Measurements from ENCODE around the gene MBIP. TPM values are rescaled to one million over a fixed set of nuclear protein-coding genes. Genes with fewer than 3 reads are reported as not detected.

MBIP gene
- polyA plus RNA-seq, 1 donor from 2014 or later = 52.1 TPM

DNA sequence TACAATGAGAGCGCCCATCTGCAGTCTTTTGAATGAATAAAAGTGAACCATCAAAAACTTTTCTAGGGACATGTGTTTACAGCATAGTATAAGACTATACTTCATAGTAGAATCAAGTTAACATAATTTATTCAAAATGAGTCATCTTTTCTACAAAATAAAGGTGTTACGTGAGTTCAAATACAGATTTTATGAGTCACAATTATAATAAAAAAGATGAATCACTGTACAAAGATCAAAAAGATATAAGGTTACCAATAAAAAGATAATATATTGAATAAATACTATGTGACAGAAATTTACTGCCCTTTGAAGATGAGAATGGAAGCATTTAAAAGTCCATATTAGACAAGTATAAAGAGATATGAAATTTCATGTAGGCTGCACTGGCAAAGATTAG is 2.8 kb downstream of the MBIP start:
- Histone ChIP-seq H3K4me2 (ENCODE audit: low read length) (peak overlapping the region; percentile 69), H3K79me2 (replicated peaks; ENCODE audit: insufficient read depth, low read length) (peaks cover 44% of the 10 kb centered on the region), H3K9me3 (ENCODE audit: low read length) (no peaks in the 10 kb centered on the region), H3K4me3 (ENCODE audit: low read length) (peak overlapping the region; percentile 80), H3K27me3 (ENCODE audit: insufficient read depth, low read depth, low read length) (no peaks in the 10 kb centered on the region), H3F3A (ENCODE audit: insufficient read depth, low read length, poor library complexity, severe bottlenecking) (peaks cover 12% of the 10 kb centered on the region), H3K9me2 (ENCODE audit: insufficient read depth, low read length) (no peaks in the 10 kb centered on the region), H4K20me1 (ENCODE audit: insufficient read depth) (no peaks in the 10 kb centered on the region), H3K27ac (ENCODE audit: low read length) (no peak overlapping the region), H3K36me3 (ENCODE audit: insufficient read depth, low read length) (no peaks in the 10 kb centered on the region), H3K9ac (ENCODE audit: low read length) (no peak overlapping the region), H2AFZ (ENCODE audit: low read depth, low read length) (no peak overlapping the region)
- TF ChIP-seq EP300 (conservative IDR thresholded peaks at IDR 0.05; ENCODE audit: poor library complexity, severe bottlenecking) (no peak), RAD21 (conservative IDR thresholded peaks at IDR 0.05) (no peak), EZH2 (IDR thresholded peaks at IDR 0.05; ENCODE audit: borderline replicate concordance, insufficient read depth, low read length, poor library complexity, severe bottlenecking) (no peak), POLR2AphosphoS5 (IDR thresholded peaks at IDR 0.05) (no peak), TAF1 (IDR thresholded peaks at IDR 0.05; ENCODE audit: low read depth) (no peak)
- TF ChIP-seq, protein P1, sequence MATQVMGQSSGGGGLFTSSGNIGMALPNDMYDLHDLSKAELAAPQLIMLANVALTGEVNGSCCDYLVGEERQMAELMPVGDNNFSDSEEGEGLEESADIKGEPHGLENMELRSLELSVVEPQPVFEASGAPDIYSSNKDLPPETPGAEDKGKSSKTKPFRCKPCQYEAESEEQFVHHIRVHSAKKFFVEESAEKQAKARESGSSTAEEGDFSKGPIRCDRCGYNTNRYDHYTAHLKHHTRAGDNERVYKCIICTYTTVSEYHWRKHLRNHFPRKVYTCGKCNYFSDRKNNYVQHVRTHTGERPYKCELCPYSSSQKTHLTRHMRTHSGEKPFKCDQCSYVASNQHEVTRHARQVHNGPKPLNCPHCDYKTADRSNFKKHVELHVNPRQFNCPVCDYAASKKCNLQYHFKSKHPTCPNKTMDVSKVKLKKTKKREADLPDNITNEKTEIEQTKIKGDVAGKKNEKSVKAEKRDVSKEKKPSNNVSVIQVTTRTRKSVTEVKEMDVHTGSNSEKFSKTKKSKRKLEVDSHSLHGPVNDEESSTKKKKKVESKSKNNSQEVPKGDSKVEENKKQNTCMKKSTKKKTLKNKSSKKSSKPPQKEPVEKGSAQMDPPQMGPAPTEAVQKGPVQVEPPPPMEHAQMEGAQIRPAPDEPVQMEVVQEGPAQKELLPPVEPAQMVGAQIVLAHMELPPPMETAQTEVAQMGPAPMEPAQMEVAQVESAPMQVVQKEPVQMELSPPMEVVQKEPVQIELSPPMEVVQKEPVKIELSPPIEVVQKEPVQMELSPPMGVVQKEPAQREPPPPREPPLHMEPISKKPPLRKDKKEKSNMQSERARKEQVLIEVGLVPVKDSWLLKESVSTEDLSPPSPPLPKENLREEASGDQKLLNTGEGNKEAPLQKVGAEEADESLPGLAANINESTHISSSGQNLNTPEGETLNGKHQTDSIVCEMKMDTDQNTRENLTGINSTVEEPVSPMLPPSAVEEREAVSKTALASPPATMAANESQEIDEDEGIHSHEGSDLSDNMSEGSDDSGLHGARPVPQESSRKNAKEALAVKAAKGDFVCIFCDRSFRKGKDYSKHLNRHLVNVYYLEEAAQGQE (IDR thresholded peaks at IDR 0.05; ENCODE audit: borderline replicate concordance) = no peak
- TF ChIP-seq, protein P2, sequence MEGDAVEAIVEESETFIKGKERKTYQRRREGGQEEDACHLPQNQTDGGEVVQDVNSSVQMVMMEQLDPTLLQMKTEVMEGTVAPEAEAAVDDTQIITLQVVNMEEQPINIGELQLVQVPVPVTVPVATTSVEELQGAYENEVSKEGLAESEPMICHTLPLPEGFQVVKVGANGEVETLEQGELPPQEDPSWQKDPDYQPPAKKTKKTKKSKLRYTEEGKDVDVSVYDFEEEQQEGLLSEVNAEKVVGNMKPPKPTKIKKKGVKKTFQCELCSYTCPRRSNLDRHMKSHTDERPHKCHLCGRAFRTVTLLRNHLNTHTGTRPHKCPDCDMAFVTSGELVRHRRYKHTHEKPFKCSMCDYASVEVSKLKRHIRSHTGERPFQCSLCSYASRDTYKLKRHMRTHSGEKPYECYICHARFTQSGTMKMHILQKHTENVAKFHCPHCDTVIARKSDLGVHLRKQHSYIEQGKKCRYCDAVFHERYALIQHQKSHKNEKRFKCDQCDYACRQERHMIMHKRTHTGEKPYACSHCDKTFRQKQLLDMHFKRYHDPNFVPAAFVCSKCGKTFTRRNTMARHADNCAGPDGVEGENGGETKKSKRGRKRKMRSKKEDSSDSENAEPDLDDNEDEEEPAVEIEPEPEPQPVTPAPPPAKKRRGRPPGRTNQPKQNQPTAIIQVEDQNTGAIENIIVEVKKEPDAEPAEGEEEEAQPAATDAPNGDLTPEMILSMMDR (IDR thresholded peaks at IDR 0.05; ENCODE audit: poor library complexity, severe bottlenecking) = no peak

DNA sequence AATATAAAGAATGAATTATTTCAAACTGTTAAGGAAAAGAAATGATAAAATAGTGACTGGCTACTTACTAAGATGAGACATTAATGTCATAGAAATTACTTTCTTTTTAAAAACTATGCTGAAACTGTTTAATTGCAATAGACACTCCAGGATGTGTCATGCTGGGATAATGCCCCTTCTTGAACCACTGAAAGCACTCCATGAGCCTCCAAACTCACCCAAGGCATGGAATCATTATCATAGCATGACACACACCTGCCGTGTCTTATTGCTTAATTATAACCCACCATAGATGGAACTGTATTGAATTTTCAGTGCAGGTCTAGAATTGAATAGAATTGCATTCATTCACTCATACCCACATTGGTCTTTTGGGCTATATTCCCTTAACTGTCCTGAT is 4.3 kb downstream of the MBIP start:
- TF ChIP-seq, protein P1 (IDR thresholded peaks at IDR 0.05; ENCODE audit: borderline replicate concordance) = no peak
- TF ChIP-seq TAF1 (IDR thresholded peaks at IDR 0.05; ENCODE audit: low read depth) (no peak), RAD21 (conservative IDR thresholded peaks at IDR 0.05) (no peak), EZH2 (IDR thresholded peaks at IDR 0.05; ENCODE audit: borderline replicate concordance, insufficient read depth, low read length, poor library complexity, severe bottlenecking) (no peak), EP300 (conservative IDR thresholded peaks at IDR 0.05; ENCODE audit: poor library complexity, severe bottlenecking) (no peak), SMC3 (conservative IDR thresholded peaks at IDR 0.05; ENCODE audit: poor library complexity) (no peak), MXI1 (conservative IDR thresholded peaks at IDR 0.05; ENCODE audit: poor library complexity, severe bottlenecking) (no peak), POLR2AphosphoS5 (IDR thresholded peaks at IDR 0.05) (no peak)
- TF ChIP-seq, protein P2 (IDR thresholded peaks at IDR 0.05; ENCODE audit: poor library complexity, severe bottlenecking) = no peak
- H3K4me3 ChIP-seq (ENCODE audit: low read length) = peak overlapping the region; percentile 24

More for the DNA sequence above, 4.3 kb downstream of the MBIP start:
- peaks cover 12% of the 10 kb centered on the region for H3F3A ChIP-seq (ENCODE audit: insufficient read depth, low read length, poor library complexity, severe bottlenecking)
- no peak overlapping the region for H3K9ac ChIP-seq (ENCODE audit: low read length)
- H3K4me2 ChIP-seq (ENCODE audit: low read length) = peak overlapping the region; percentile 5
- H3K36me3 ChIP-seq (ENCODE audit: insufficient read depth, low read length) = peaks cover 6% of the 10 kb centered on the region
- H3K27me3 ChIP-seq (ENCODE audit: insufficient read depth, low read depth, low read length) = no peaks in the 10 kb centered on the region
- H3K9me3 ChIP-seq (ENCODE audit: low read length) = no peaks in the 10 kb centered on the region
- no peak overlapping the region for H2AFZ ChIP-seq (ENCODE audit: low read depth, low read length)
- no peaks in the 10 kb centered on the region for H3K9me2 ChIP-seq (ENCODE audit: insufficient read depth, low read length)
- H4K20me1 ChIP-seq (ENCODE audit: insufficient read depth) = no peaks in the 10 kb centered on the region
- no peak overlapping the region for H3K27ac ChIP-seq (ENCODE audit: low read length)
- H3K79me2 ChIP-seq (replicated peaks; ENCODE audit: insufficient read depth, low read length) = peaks cover 52% of the 10 kb centered on the region
